ENCODE data around the gene SLC16A5.
"Not testable (repeated sequence)": the region's sequence is repeated elsewhere in the genome, so short reads cannot be mapped to it uniquely, and the experiment has no call there.

SLC16A5 gene, protein sequence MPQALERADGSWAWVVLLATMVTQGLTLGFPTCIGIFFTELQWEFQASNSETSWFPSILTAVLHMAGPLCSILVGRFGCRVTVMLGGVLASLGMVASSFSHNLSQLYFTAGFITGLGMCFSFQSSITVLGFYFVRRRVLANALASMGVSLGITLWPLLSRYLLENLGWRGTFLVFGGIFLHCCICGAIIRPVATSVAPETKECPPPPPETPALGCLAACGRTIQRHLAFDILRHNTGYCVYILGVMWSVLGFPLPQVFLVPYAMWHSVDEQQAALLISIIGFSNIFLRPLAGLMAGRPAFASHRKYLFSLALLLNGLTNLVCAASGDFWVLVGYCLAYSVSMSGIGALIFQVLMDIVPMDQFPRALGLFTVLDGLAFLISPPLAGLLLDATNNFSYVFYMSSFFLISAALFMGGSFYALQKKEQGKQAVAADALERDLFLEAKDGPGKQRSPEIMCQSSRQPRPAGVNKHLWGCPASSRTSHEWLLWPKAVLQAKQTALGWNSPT

DNA sequence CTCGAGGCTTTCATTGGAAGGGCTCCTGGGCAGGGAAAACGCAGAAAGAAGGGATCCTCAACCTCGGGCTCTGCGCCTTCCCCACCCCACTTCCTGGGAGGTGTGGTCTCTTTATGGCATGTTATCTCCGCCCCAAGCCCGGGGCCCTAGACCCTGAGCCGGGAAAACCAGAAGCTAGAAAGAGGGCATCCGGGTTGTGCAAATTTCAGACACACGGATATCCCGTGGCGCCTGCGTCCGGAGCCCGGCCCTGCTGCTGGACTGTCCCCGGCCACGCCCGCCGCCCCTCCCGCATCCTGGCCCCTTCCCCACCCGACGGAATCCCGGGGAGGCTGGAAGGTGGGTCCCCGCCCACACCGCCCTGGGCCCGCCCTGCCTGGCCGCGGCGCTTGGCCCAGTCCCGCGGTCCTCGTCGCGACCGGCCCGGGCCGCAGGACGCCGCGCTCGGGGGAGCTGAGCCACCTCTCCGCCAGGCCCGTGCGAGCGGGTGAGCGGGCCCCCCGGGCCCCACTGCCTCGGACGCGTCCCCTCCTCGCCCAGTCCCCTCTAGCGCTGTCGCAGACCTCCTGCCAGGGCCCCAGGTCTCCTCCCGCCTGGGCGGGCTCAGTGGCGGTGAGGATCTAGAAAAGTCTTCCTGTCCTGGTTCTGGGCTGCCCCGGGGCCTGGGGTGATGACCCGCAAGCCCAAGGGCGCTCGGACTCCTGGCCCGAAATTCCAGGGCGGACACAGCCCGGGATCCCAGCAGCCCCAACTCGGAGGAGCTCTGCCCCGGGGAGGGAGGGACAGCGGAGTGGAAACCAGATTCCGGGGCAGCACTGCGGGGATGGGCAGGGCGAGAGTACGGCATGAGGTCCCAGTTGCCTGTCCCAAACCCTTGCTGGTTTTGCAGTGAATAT lies at the start of gene SLC16A5:
Gene SLC16A5 (plus strand): TSS at position 397 of the 896 bp plus-strand sequence. CDS start 5,683 bp downstream, outside the sequence.
- TF ChIP-seq, protein P1, sequence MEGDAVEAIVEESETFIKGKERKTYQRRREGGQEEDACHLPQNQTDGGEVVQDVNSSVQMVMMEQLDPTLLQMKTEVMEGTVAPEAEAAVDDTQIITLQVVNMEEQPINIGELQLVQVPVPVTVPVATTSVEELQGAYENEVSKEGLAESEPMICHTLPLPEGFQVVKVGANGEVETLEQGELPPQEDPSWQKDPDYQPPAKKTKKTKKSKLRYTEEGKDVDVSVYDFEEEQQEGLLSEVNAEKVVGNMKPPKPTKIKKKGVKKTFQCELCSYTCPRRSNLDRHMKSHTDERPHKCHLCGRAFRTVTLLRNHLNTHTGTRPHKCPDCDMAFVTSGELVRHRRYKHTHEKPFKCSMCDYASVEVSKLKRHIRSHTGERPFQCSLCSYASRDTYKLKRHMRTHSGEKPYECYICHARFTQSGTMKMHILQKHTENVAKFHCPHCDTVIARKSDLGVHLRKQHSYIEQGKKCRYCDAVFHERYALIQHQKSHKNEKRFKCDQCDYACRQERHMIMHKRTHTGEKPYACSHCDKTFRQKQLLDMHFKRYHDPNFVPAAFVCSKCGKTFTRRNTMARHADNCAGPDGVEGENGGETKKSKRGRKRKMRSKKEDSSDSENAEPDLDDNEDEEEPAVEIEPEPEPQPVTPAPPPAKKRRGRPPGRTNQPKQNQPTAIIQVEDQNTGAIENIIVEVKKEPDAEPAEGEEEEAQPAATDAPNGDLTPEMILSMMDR (IDR thresholded peaks at IDR 0.05; ENCODE audit: low read depth, low read length) = no peak
- peak; percentile 61 to 87 for DNase-seq (ENCODE audit: low read depth in 2 of 2)

DNA sequence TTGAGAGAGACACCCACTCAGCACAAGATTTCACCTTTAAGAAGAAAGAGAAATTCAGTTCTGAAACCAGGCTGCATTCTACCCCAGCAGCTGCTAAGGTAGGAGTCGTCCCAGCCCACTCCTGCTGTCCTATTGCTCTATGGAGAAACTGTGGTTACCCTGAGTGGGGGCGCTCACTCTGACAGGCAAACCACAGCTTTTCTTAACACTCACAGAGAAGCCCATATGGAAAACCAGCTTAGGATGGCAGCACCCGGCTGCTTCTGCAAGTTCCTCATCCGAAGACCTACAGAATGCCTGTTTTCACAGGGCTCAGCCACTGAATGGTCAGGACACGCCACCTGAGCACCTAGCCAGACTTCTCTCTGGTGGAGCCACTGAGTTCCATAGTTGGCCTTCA lies 48.5 kb upstream of the SLC16A5 start:
- no peak for DNase-seq (ENCODE audit: low read depth in 2 of 2)
- no peak overlapping the region for H3K4me3 ChIP-seq (replicated peaks in 1 of 2; ENCODE audit: low read depth in 2 of 2, low read length in 2 of 2)
- TF ChIP-seq, protein P1 (IDR thresholded peaks at IDR 0.05; ENCODE audit: low read depth, low read length) = no peak

More for the DNA sequence above, at the start of gene SLC16A5:
- peak within 1 kb of the TSS; percentile 51 to 55 for H3K4me3 ChIP-seq (replicated peaks in 1 of 2; ENCODE audit: low read depth in 2 of 2, low read length in 2 of 2)

DNA sequence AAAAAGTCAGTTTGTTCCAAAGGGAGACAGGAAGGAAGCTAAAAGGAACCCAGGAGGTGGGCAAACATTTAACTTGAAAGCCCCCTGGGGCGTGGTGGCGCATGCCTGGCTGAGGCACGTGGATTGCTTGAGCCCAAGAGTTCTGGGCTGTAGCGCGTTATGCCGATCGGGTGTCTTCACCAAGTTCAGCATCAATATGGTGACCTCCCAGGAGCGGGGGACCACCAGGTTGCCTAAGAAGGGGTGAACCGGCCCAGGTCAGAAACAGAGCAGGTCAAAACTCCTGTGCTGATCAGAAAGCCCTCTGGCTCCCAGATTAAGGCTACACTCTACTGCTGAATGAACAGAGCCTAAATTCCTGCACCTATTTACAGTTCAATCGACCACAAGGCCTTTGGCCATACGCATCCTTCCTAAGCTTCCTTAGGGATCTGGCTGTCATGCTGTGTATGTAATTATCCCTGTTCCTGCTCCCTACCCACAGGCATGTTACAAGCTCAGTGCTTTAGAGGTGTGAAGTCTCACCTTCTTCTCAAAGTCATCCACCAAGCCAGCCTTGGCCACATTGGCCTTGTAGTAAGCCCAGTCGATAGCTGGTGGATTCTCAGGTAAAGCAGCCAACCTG lies 46.0 kb upstream of the SLC16A5 start:
- H3K4me3 ChIP-seq (replicated peaks in 1 of 2; ENCODE audit: low read depth in 2 of 2, low read length in 2 of 2) = no peak overlapping the region
- TF ChIP-seq, protein P1 (IDR thresholded peaks at IDR 0.05; ENCODE audit: low read depth, low read length) = no peak
- no peak for DNase-seq (ENCODE audit: low read depth in 2 of 2)

DNA sequence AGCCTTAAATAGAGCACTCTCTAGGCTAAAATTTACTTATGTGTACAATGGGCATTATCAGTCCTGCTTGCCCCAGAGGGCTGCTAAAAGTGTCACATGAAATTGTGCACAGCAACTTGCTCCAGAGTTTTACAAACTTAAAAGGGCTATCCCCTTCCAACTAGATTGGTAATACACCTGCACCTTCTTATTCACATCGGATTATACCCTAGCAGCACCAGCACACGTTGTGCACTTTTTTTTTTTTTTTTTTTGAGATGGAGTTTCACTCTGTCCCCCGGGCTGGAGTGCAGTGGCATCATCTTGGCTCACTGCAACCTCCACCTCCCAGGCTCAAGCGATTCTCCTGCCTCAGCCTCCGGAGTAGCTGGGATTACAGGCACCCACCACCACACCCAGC lies 44.0 kb upstream of the SLC16A5 start:
- H3K4me3 ChIP-seq (replicated peaks in 1 of 2; ENCODE audit: low read depth in 2 of 2, low read length in 2 of 2); DNase-seq (ENCODE audit: low read depth in 2 of 2): not testable (repeated sequence)

GRCh38 chr17:75044716-75045115 lies 43.0 kb upstream of the SLC16A5 start:
- H3K4me3 ChIP-seq (replicated peaks in 1 of 2; ENCODE audit: low read depth in 2 of 2, low read length in 2 of 2) = no peak overlapping the region
- no peak for DNase-seq (ENCODE audit: low read depth in 2 of 2)
- TF ChIP-seq, protein P1 (IDR thresholded peaks at IDR 0.05; ENCODE audit: low read depth, low read length) = no peak

DNA sequence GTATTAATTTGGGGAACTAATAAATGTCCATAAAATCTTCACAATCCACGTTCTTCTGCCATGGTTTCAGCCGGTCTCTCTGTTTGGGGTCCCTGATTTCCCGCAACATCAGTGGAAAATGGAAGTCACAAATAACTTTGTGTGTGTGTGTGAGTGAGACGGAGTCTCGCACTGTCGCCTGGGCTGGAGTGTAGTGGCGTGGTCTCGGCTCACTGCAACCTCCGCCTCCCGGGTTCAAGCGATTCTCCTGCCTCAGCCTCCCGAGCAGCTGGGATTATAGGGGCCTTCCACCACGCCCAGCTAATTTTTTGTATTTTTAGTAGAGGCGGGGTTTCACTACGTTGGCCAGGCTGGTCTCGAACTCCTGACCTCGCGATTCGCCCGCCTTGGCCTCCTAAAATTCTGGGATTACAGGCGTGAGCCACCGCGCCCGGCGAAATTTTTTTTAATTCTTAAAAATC lies 41.8 kb upstream of the SLC16A5 start:
- DNase-seq (ENCODE audit: low read depth in 2 of 2) = not testable (repeated sequence)
- H3K4me3 ChIP-seq (replicated peaks in 1 of 2; ENCODE audit: low read depth in 2 of 2, low read length in 2 of 2) = peak overlapping the region; percentile 96 to 100

- H3K4me3 ChIP-seq (replicated peaks in 1 of 2; ENCODE audit: low read depth in 2 of 2, low read length in 2 of 2) = peak within 1 kb of the TSS; percentile 98 to 100
- TF ChIP-seq, protein P1 (IDR thresholded peaks at IDR 0.05; ENCODE audit: low read depth, low read length) = no peak
- peak; percentile 97 to 98 for DNase-seq (ENCODE audit: low read depth in 2 of 2)
These were observed 41.1 kb upstream of the SLC16A5 start, which contains the start of the genes ATP5PD and KCTD2 for GRCh38 chr17:75046407-75047289. ATP5PD (minus strand) TSS chr17:75046969; CDS start chr17:75042650, 4,319 bp downstream. KCTD2 (plus strand) TSS chr17:75047225; CDS start chr17:75047251, 26 bp downstream.
